GM10248 (cell line): ENCODE data around the gene KIRREL3.

Experiments used
- CTCF ChIA-PET: fragments of 300-600 bp; sonication (Branson Sonifier 250); formaldehyde crosslinking; extraction: SDS; loops from one replicate; lab custom pipeline; 2021; ENCODE audit warnings: antibody characterized with exemption; lab: Yijun Ruan, JAX
- POLR2A ChIA-PET: fragments of 350-650 bp; sonication (Branson Sonifier 250); formaldehyde crosslinking; extraction: SDS; loops from one replicate; lab custom pipeline; 2020; ENCODE audit warnings: antibody characterized with exemption; lab: Yijun Ruan, JAX
- DNase-seq: peaks from one replicate; pipeline ENCODE4 v3.0.0; 2012; ENCODE audit errors: extremely low spot score
- CTCF ChIP-seq: IDR thresholded peaks from 2 replicates; pipeline ENCODE4 v1.5.1; 2012; ENCODE audit warnings: mild to moderate bottlenecking, low read depth; ENCODE audit errors: extremely low read depth, missing control alignments, control extremely low read depth

KIRREL3 gene

GRCh38 chr11:126411971-126412381 lies 588.6 kb downstream of the KIRREL3 start:
- DNase-seq = no peak
- no peak for TF ChIP-seq CTCF
- ChIA-PET CTCF (interaction anchor here (1.7 to 1.8 kb wide), 2 partner anchors 9 to 69 kb away, joined by 5 read pairs; no protein-coding TSS in a partner anchor), POLR2A (no interaction called here)

- CTCF ChIA-PET = interaction anchor here (1.5 to 1.7 kb wide), 2 partner anchors 11 to 100 kb away, joined by 3 to 5 read pairs; no protein-coding TSS in a partner anchor
- POLR2A ChIA-PET = no interaction called here
- no peak for TF ChIP-seq CTCF
- DNase-seq = no peak
Observed at GRCh38 chr11:126410649-126411048, 589.9 kb downstream of the KIRREL3 start.

- CTCF ChIA-PET = no interaction called here
- DNase-seq = no peak
- POLR2A ChIA-PET = no interaction called here
- no peak for TF ChIP-seq CTCF
Observed at GRCh38 chr11:126409620-126409985, 591.0 kb downstream of the KIRREL3 start.

- no peak for TF ChIP-seq CTCF
- ChIA-PET POLR2A (no interaction called here), CTCF (no interaction called here)
- no peak for DNase-seq
Observed at GRCh38 chr11:126408901-126409619, 591.5 kb downstream of the KIRREL3 start.

- no peak for DNase-seq
- POLR2A ChIA-PET = no interaction called here
- TF ChIP-seq CTCF = no peak
- CTCF ChIA-PET = interaction anchor here (0.9 kb wide), 1 partner anchor 98 kb away, joined by 4 read pairs; no protein-coding TSS in a partner anchor
Observed at GRCh38 chr11:126408496-126408895, 592.1 kb downstream of the KIRREL3 start.

GRCh38 chr11:126407682-126408288 lies 592.8 kb downstream of the KIRREL3 start:
- DNase-seq = no peak
- CTCF ChIA-PET = interaction anchor here (0.9 kb wide), 1 partner anchor 97 kb away, joined by 4 read pairs; no protein-coding TSS in a partner anchor
- no peak for TF ChIP-seq CTCF
- POLR2A ChIA-PET = no interaction called here
